Activated CD4-positive, alpha-beta T cell treated with anti-CD3 and anti-CD28 coated beads, Interleukin-2, Interleukin-6, amounts not matched to agents 100 ng/mL and 50 ng/mL, durations not matched to agents 16 hours and 8 hours (primary cell): Measurements from ENCODE around the gene IREB2.
A peak's percentile ranks its signal among the peaks of the same experiment; 100 is the strongest.

Experiments
- DNase-seq: peaks from one replicate; pipeline ENCODE4 v3.0.0-alpha.2; 2020

Gene IREB2

GRCh38 chr15:78437107-78437761 lies 782 bp upstream of the IREB2 start:
- no peak for DNase-seq

GRCh38 chr15:78438619-78439285 lies 736 bp downstream of the IREB2 start:
- peak; percentile 36 for DNase-seq

GRCh38 chr15:78440375-78441373 lies 2.7 kb downstream of the IREB2 start:
- peak; percentile 25 for DNase-seq

GRCh38 chr15:78444255-78444654 lies 6.2 kb downstream of the IREB2 start:
- DNase-seq, result no peak

GRCh38 chr15:78445875-78446274 lies 7.9 kb downstream of the IREB2 start:
- no peak for DNase-seq

- DNase-seq, result no peak
Observed at GRCh38 chr15:78446551-78446950, 8.5 kb downstream of the IREB2 start.

- DNase-seq, result no peak
Observed at GRCh38 chr15:78448441-78449219, 10.6 kb downstream of the IREB2 start.

- DNase-seq, result no peak
Observed at GRCh38 chr15:78449220-78449999, 11.4 kb downstream of the IREB2 start.

GRCh38 chr15:78450285-78450858 lies 12.4 kb downstream of the IREB2 start:
- no peak for DNase-seq

- no peak for DNase-seq
Observed at GRCh38 chr15:78452485-78452884, 14.5 kb downstream of the IREB2 start.

- DNase-seq, result no peak
Observed at GRCh38 chr15:78453447-78453846, 15.4 kb downstream of the IREB2 start.

GRCh38 chr15:78454992-78455391 lies 17.0 kb downstream of the IREB2 start:
- no peak for DNase-seq

GRCh38 chr15:78455749-78456148 lies 17.7 kb downstream of the IREB2 start:
- no peak for DNase-seq

GRCh38 chr15:78456426-78456825 lies 18.4 kb downstream of the IREB2 start:
- no peak for DNase-seq

GRCh38 chr15:78457101-78457500 lies 19.1 kb downstream of the IREB2 start:
- no peak for DNase-seq

- DNase-seq, result no peak
Observed at GRCh38 chr15:78460737-78461136, 22.7 kb downstream of the IREB2 start.

GRCh38 chr15:78461171-78461888 lies 23.3 kb downstream of the IREB2 start:
- DNase-seq, result no peak

- DNase-seq, result no peak
Observed at GRCh38 chr15:78469031-78469430, 31.0 kb downstream of the IREB2 start.

GRCh38 chr15:78477295-78477694 lies 39.3 kb downstream of the IREB2 start:
- DNase-seq, result no peak

- DNase-seq, result no peak
Observed at GRCh38 chr15:78479650-78480049, 41.6 kb downstream of the IREB2 start.

- DNase-seq, result no peak
Observed at GRCh38 chr15:78481917-78482316, 43.9 kb downstream of the IREB2 start.
